ENCODE results near the gene CR1. TPM values are rescaled to one million over a fixed set of nuclear protein-coding genes. Genes with fewer than 3 reads are reported as not detected.

Gene CR1
- total and polyA plus RNA-seq, 9 of the 15 experiments (the other 6 are each of a cell fraction or from before 2014, with no cell fraction given) = 0.07 to 0.47 (median 0.18) TPM

- TF ChIP-seq CLOCK (CRISPR knock-in tag; IDR thresholded peaks at IDR 0.05; ENCODE audit: borderline replicate concordance) = peak; percentile 78; the same call in 1 of the 2 replicates
- TF ChIP-seq ZNF589 (CRISPR knock-in tag; IDR thresholded peaks at IDR 0.05; ENCODE audit: low read depth) = no peak; the same call in 1 of the 2 replicates
- no peak; the same call in 1 of the 2 replicates for TF ChIP-seq ID3 (CRISPR knock-in tag; IDR thresholded peaks at IDR 0.05)
- TF ChIP-seq ID3 (tag; IDR thresholded peaks at IDR 0.05) = peak; percentile 95
- TF ChIP-seq ARHGAP35 (IDR thresholded peaks at IDR 0.05; ENCODE audit: partially characterized antibody) = no peak
- no peak for TF ChIP-seq U2AF2 (optimal IDR thresholded peaks at IDR 0.05; ENCODE audit: low read depth, low read length)
- TF ChIP-seq ZNF384 (IDR thresholded peaks at IDR 0.05; ENCODE audit: low read depth, low read length) = no peak
- peak; percentile 95 for TF ChIP-seq STAT5A (IDR thresholded peaks at IDR 0.05; ENCODE audit: borderline replicate concordance, low read length)
- no peak for TF ChIP-seq ZNF121 (CRISPR knock-in tag; conservative IDR thresholded peaks at IDR 0.05)
- no peak for TF ChIP-seq PTRF (tag; IDR thresholded peaks at IDR 0.05)
- peak; percentile 100 for TF ChIP-seq CXXC5 (CRISPR knock-in tag; IDR thresholded peaks at IDR 0.05)
- TF ChIP-seq CHD1 (IDR thresholded peaks at IDR 0.05; ENCODE audit: low read length) = no peak
- peak; percentile 84 for TF ChIP-seq CREM (IDR thresholded peaks at IDR 0.05; ENCODE audit: low read depth)
- TF ChIP-seq BRD4 (IDR thresholded peaks at IDR 0.05) = peak; percentile 89; the same call in 1 of the 2 replicates
- TF ChIP-seq PRPF4 (IDR thresholded peaks at IDR 0.05; ENCODE audit: insufficient read depth, low read depth, low read length, poor library complexity, severe bottlenecking) = no peak
- TF ChIP-seq RAD51 (IDR thresholded peaks at IDR 0.05; ENCODE audit: borderline replicate concordance, low read depth) = peak; percentile 65; the same call in 1 of the 2 replicates
- TF ChIP-seq NKRF (IDR thresholded peaks at IDR 0.05; ENCODE audit: borderline replicate concordance) = no peak
- no peak for TF ChIP-seq SIN3A (IDR thresholded peaks at IDR 0.05; ENCODE audit: borderline replicate concordance in 2 of 2, control insufficient read depth in 1 of 2, low read depth in 2 of 2, low read length in 2 of 2)
- TF ChIP-seq KDM1A (IDR thresholded peaks at IDR 0.05) = peak; percentile 91 to 95
- TF ChIP-seq ZNF512 (tag; IDR thresholded peaks at IDR 0.05) = no peak
Measured at GRCh38 chr1:207519505-207520399, 23.8 kb downstream of the CR1 start (continued).
